ENCODE results near the gene CHRNB2.

CHRNB2 gene

GRCh38 chr1:154539486-154540483 is 27.8 kb upstream of the CHRNB2 start:
- TF ChIP-seq YY1 (IDR thresholded peaks at IDR 0.05; ENCODE audit: low read depth) = no peak
- TF ChIP-seq EGR1 (IDR thresholded peaks at IDR 0.05) = no peak
- TF ChIP-seq REST (IDR thresholded peaks at IDR 0.05; ENCODE audit: low read depth) = no peak
- TF ChIP-seq TAF1 (IDR thresholded peaks at IDR 0.05; ENCODE audit: low read depth) = no peak
- no peak for TF ChIP-seq RAD21 (IDR thresholded peaks at IDR 0.05; ENCODE audit: low read depth)

GRCh38 chr1:154541231-154541630 is 26.3 kb upstream of the CHRNB2 start:
- TF ChIP-seq FOXM1 (IDR thresholded peaks at IDR 0.05; ENCODE audit: borderline replicate concordance, low read depth) = no peak
- no peak for TF ChIP-seq USF1 (IDR thresholded peaks at IDR 0.05)
- TF ChIP-seq TEAD4 (IDR thresholded peaks at IDR 0.05) = no peak
- TF ChIP-seq EGR1 (IDR thresholded peaks at IDR 0.05) = no peak
- no peak for TF ChIP-seq ZBTB7A (IDR thresholded peaks at IDR 0.05; ENCODE audit: low read depth)
- TF ChIP-seq CREB1 (IDR thresholded peaks at IDR 0.05; ENCODE audit: low read depth) = no peak
- TF ChIP-seq TAF1 (IDR thresholded peaks at IDR 0.05; ENCODE audit: low read depth) = no peak
- no peak for TF ChIP-seq RAD21 (IDR thresholded peaks at IDR 0.05; ENCODE audit: low read depth)
- TF ChIP-seq, protein P1, sequence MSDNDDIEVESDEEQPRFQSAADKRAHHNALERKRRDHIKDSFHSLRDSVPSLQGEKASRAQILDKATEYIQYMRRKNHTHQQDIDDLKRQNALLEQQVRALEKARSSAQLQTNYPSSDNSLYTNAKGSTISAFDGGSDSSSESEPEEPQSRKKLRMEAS (IDR thresholded peaks at IDR 0.05) = no peak
- TF ChIP-seq REST (IDR thresholded peaks at IDR 0.05; ENCODE audit: low read depth) = no peak
- no peak for TF ChIP-seq CEBPB (IDR thresholded peaks at IDR 0.05)
- TF ChIP-seq NFIC (IDR thresholded peaks at IDR 0.05) = no peak
- no peak for TF ChIP-seq YY1 (IDR thresholded peaks at IDR 0.05; ENCODE audit: low read depth)
- TF ChIP-seq TCF12 (IDR thresholded peaks at IDR 0.05; ENCODE audit: low read depth) = no peak
- TF ChIP-seq EP300 (IDR thresholded peaks at IDR 0.05; ENCODE audit: borderline replicate concordance) = no peak

DNA sequence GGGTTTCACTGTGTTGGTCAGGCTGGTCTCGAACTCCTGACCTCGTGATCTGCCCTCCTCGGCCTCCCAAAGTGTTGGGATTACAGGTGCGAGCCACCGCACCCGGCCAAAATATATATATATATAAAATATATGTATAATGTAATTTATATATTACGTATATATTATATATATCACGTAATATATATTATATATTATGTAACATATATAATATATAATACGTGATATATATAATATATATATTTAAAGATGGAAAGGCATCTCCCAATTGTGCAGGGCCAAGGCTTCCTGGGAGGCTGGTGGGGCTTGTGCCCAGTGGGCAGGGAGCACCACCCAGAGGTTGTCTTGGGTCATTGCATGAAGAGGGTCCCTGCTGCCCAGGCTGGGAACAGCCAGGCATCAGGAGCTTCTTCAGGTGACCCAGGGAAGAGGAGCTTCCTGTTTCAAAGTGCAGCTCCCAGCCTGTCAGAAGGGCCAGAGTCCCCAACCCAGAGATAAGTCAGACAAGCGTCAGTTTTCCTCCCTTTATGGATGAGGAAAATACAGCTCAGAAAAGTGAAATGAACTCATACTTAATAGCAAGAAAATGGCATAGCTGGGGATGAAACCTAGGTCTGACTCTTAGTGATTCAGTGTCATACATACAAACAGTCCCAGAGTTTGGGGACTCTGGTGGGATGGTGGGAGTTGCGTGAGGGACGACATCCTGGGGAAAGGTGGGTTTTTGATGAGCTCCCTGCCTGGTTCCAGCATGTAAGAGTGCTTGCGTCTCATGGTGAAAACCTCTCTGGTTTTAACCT is 21.1 kb upstream of the CHRNB2 start:
- TF ChIP-seq TEAD4 (IDR thresholded peaks at IDR 0.05) (no peak), TAF1 (IDR thresholded peaks at IDR 0.05; ENCODE audit: low read depth) (no peak), TCF12 (IDR thresholded peaks at IDR 0.05; ENCODE audit: low read depth) (no peak), EP300 (IDR thresholded peaks at IDR 0.05; ENCODE audit: borderline replicate concordance) (no peak), RAD21 (IDR thresholded peaks at IDR 0.05; ENCODE audit: low read depth) (peak; percentile 86)

- TF ChIP-seq CEBPB (IDR thresholded peaks at IDR 0.05) (no peak), RAD21 (IDR thresholded peaks at IDR 0.05; ENCODE audit: low read depth) (no peak), EGR1 (IDR thresholded peaks at IDR 0.05) (no peak), TCF12 (IDR thresholded peaks at IDR 0.05; ENCODE audit: low read depth) (no peak), ZBTB7A (IDR thresholded peaks at IDR 0.05; ENCODE audit: low read depth) (no peak), TAF1 (IDR thresholded peaks at IDR 0.05; ENCODE audit: low read depth) (no peak), REST (IDR thresholded peaks at IDR 0.05; ENCODE audit: low read depth) (no peak), CREB1 (IDR thresholded peaks at IDR 0.05; ENCODE audit: low read depth) (no peak)
- TF ChIP-seq, protein P1 (IDR thresholded peaks at IDR 0.05) = no peak
These were observed 20.4 kb upstream of the CHRNB2 start for GRCh38 chr1:154547105-154547732.

All from Ishikawa (cell line).